Sigmoid colon (tissue), 7 donors: ENCODE measurements around the gene PTPN13. TPM values are rescaled to one million over a fixed set of nuclear protein-coding genes. Genes with fewer than 3 reads are reported as not detected.

Source experiments
- DNase-seq: peaks from one replicate; pipeline ENCODE4 v3.0.0-alpha.2; 2019
- H3K27ac ChIP-seq, 4 donors: fragments of 200-600 bp; sonication (generic); one replicate each; pipeline ENCODE4 v1.5.1; 2016 to 2019; ENCODE audit warnings: mild to moderate bottlenecking in 1 of 4
- H3K27me3 ChIP-seq, 3 donors: fragments of 200-600 bp; sonication (generic); one replicate each; pipeline ENCODE4 v1.5.1; 2019; ENCODE audit warnings: mild to moderate bottlenecking in 1 of 3
- H3K36me3 ChIP-seq, 4 donors: fragments of 200-600 bp; sonication (generic); one replicate each; pipeline ENCODE4 v1.5.1; 2016 to 2019
- H3K4me1 ChIP-seq, 4 donors: fragments of 200-600 bp; sonication (generic); one replicate each; pipeline ENCODE4 v1.5.1; 2017 to 2019
- H3K4me3 ChIP-seq, 4 donors: fragments of 200-600 bp; sonication (generic); one replicate each; pipeline ENCODE4 v1.5.1; 2017 to 2019; ENCODE audit warnings: mild to moderate bottlenecking in 2 of 4, moderate library complexity in 1 of 4
- H3K9me3 ChIP-seq, 4 donors: fragments of 200-600 bp in 3 of 4; sonication (generic) in 3 of 4; one replicate each; pipeline versions ENCODE4 v1.5.1 to v1.6.1; 2013 to 2019
- CTCF ChIP-seq, 4 experiments: fragments of 450-650 bp in 3 of 4; fragments of 200-600 bp in 1 of 4; IDR thresholded peaks; one replicate each; pipeline ENCODE4 v1.5.1; 2016 to 2019; ENCODE audit warnings: antibody characterized with exemption in 4 of 4, mild to moderate bottlenecking in 3 of 4, moderate library complexity in 2 of 4
- EP300 ChIP-seq, 4 donors: sonication (generic); formaldehyde crosslinking; IDR thresholded peaks; one replicate each; pipeline ENCODE4 v1.6.1; 2017; ENCODE audit warnings: antibody characterized with exemption in 4 of 4
- POLR2A ChIP-seq, 2 donors: fragments of 450-650 bp; IDR thresholded peaks; one replicate each; pipeline ENCODE4 v1.6.1; 2016; ENCODE audit warnings: antibody characterized with exemption in 2 of 2, mild to moderate bottlenecking in 2 of 2, moderate library complexity in 2 of 2
- POLR2AphosphoS5 ChIP-seq, 4 donors: sonication (generic); formaldehyde crosslinking; IDR thresholded peaks; one replicate each; pipeline ENCODE4 v1.6.1; 2017; ENCODE audit warnings: antibody characterized with exemption in 4 of 4
- WGBS, 2 donors: extraction: QIAGEN DNeasy Blood & Tissue Kit; methylation state at CpG; one replicate each; pipeline ENCODE4 v1.1.7; 2013; 5-methylcytosine and 5-hydroxymethylcytosine counted together
- intact Hi-C: fragments of 100-400 bp; cut with DNase I; formaldehyde crosslinking; loops from one replicate; pipeline ENCODE4 v1.15.1; 2023
- polyA plus RNA-seq, 3 donors: library from polyadenylated mRNA; stranded (reverse); fragments of 200-250 nt; gene quantifications; one replicate each; pipeline ENCODE4 v1.2.3, GENCODE V29; 2013
- total RNA-seq, 4 donors: library from RNA; depleted of rRNA; stranded (reverse); fragments of >200 nt; gene quantifications; one replicate each; pipeline ENCODE4 v1.1.0, GENCODE V29; 2016
- donor health status: healthy with polysubstance abuse.
- donor health status: Bipolar disorder and iron deficiency.
- donor health status: healthy.

PTPN13 gene
- total and polyA plus RNA-seq, 7 donors, result 0.60 to 16.1 (median 9.9) TPM

GRCh38 chr4:86611757-86612156 is 17.6 kb downstream of the PTPN13 start:
- Histone ChIP-seq H3K9me3 (no peaks in the 10 kb centered on the region), H3K36me3 (no peaks in the 10 kb centered on the region), H3K27ac (no peak overlapping the region), H3K4me3 (no peak overlapping the region), H3K27me3 (no peaks in the 10 kb centered on the region), H3K4me1 (no peaks in the 10 kb centered on the region)
- whole genome bisulfite sequencing, 2 donors, result 91% methylated on average over 2 of the region's 2 CpGs
- intact Hi-C loops, result no loop called here
- no peak for DNase-seq
- no peak for TF ChIP-seq POLR2AphosphoS5 (IDR thresholded peaks at IDR 0.05)
- TF ChIP-seq EP300 (IDR thresholded peaks at IDR 0.05), result no peak
- TF ChIP-seq POLR2A (IDR thresholded peaks at IDR 0.05), result no peak
- TF ChIP-seq CTCF (IDR thresholded peaks at IDR 0.05), result no peak

- no peak overlapping the region for H3K4me3 ChIP-seq
- no peaks in the 10 kb centered on the region for H3K9me3 ChIP-seq
- H3K4me1 ChIP-seq, result no peaks in the 10 kb centered on the region
- DNase-seq, result no peak
- WGBS, 2 donors, result 83 to 92% methylated on average over 2 of the region's 2 CpGs
- H3K36me3 ChIP-seq, result no peaks in the 10 kb centered on the region
- intact Hi-C loops, result no loop called here
- TF ChIP-seq CTCF (IDR thresholded peaks at IDR 0.05) (no peak), EP300 (IDR thresholded peaks at IDR 0.05) (no peak), POLR2A (IDR thresholded peaks at IDR 0.05) (no peak), POLR2AphosphoS5 (IDR thresholded peaks at IDR 0.05) (no peak)
- no peak overlapping the region for H3K27ac ChIP-seq
- H3K27me3 ChIP-seq, result no peaks in the 10 kb centered on the region
These were observed 19.6 kb downstream of the PTPN13 start for GRCh38 chr4:86613734-86614133.

- no peak overlapping the region for H3K27ac ChIP-seq
- H3K4me1 ChIP-seq, result no peaks in the 10 kb centered on the region
- DNase-seq, result no peak
- no peaks in the 10 kb centered on the region for H3K9me3 ChIP-seq
- H3K4me3 ChIP-seq, result no peak overlapping the region
- H3K27me3 ChIP-seq, result no peaks in the 10 kb centered on the region
- no peaks in the 10 kb centered on the region for H3K36me3 ChIP-seq
- WGBS, 2 donors, result 94 to 96% methylated on average over 3 of the region's 3 CpGs
- intact Hi-C loops, result no loop called here
- TF ChIP-seq CTCF (IDR thresholded peaks at IDR 0.05) (no peak), POLR2AphosphoS5 (IDR thresholded peaks at IDR 0.05) (no peak), POLR2A (IDR thresholded peaks at IDR 0.05) (no peak), EP300 (IDR thresholded peaks at IDR 0.05) (no peak)
These were observed 20.8 kb downstream of the PTPN13 start for GRCh38 chr4:86614865-86615264.

GRCh38 chr4:86615501-86615900 is 21.4 kb downstream of the PTPN13 start:
- intact Hi-C loops, result no loop called here
- Histone ChIP-seq H3K36me3 (no peaks in the 10 kb centered on the region), H3K4me3 (no peak overlapping the region), H3K9me3 (no peaks in the 10 kb centered on the region), H3K27ac (no peak overlapping the region), H3K27me3 (no peaks in the 10 kb centered on the region), H3K4me1 (no peaks in the 10 kb centered on the region)
- WGBS, 2 donors, result 88 to 90% methylated on average over 1 of the region's 1 CpG
- TF ChIP-seq POLR2AphosphoS5 (IDR thresholded peaks at IDR 0.05), result no peak
- TF ChIP-seq CTCF (IDR thresholded peaks at IDR 0.05), result no peak
- no peak for TF ChIP-seq POLR2A (IDR thresholded peaks at IDR 0.05)
- TF ChIP-seq EP300 (IDR thresholded peaks at IDR 0.05), result no peak
- no peak for DNase-seq

GRCh38 chr4:86619656-86620055 is 25.5 kb downstream of the PTPN13 start:
- no peaks in the 10 kb centered on the region for H3K36me3 ChIP-seq
- H3K4me3 ChIP-seq, result no peak overlapping the region
- intact Hi-C loops, result no loop called here
- no peaks in the 10 kb centered on the region for H3K9me3 ChIP-seq
- peaks cover 0 to 9% (median 0%) of the 10 kb centered on the region in 4 donors for H3K4me1 ChIP-seq
- no peak overlapping the region for H3K27ac ChIP-seq
- TF ChIP-seq POLR2A (IDR thresholded peaks at IDR 0.05) (no peak), EP300 (IDR thresholded peaks at IDR 0.05) (no peak), CTCF (IDR thresholded peaks at IDR 0.05) (no peak), POLR2AphosphoS5 (IDR thresholded peaks at IDR 0.05) (no peak)
- DNase-seq, result no peak
- no peaks in the 10 kb centered on the region for H3K27me3 ChIP-seq
